ENCODE results near the gene FLG2. TPM values are rescaled to one million over a fixed set of nuclear protein-coding genes. Genes with fewer than 3 reads are reported as not detected.

Gene FLG2
- total RNA-seq, result not detected in 2 replicates

GRCh38 chr1:152359906-152360305, at the start of gene FLG2:
Gene FLG2, minus strand, starts transcription at chr1:152360006. Its CDS starts 1,122 bp downstream, at chr1:152358884.

GRCh38 chr1:152325111-152325510, 34.7 kb downstream of the FLG2 start, which contains the start of gene FLG:
Gene FLG, minus strand, starts transcription at chr1:152325239. Its CDS starts 9,783 bp downstream, at chr1:152315456.

Other genes starting within 250 kb of the FLG2 start
- 0.03 TPM in 1 of 2 replicates, not detected in the other for gene TCHH, start 244.6 kb downstream of the FLG2 start, total RNA-seq
- gene RPTN, start 200.8 kb downstream of the FLG2 start, total RNA-seq, result not detected in 2 replicates
- not detected in 2 replicates for gene HRNR, start 135.8 kb downstream of the FLG2 start, total RNA-seq
- gene FLG, start 34.8 kb downstream of the FLG2 start, total RNA-seq, result under 0.01 and 0.23 TPM in 2 replicates
- not detected in 2 replicates for gene CRNN, start 54.3 kb upstream of the FLG2 start, total RNA-seq
- gene LCE5A, start 150.8 kb upstream of the FLG2 start, total RNA-seq, result not detected in 2 replicates
- gene CRCT1, start 154.5 kb upstream of the FLG2 start, total RNA-seq, result not detected in 2 replicates
- gene LCE3E, start 206.8 kb upstream of the FLG2 start, total RNA-seq, result not detected in 2 replicates
- gene LCE3D, start 220.5 kb upstream of the FLG2 start, total RNA-seq, result not detected in 2 replicates
- not detected in 2 replicates for gene LCE3C, start 240.2 kb upstream of the FLG2 start, total RNA-seq

All from smooth muscle cell of the pulmonary artery (primary cell).